Stimulated activated naive CD8-positive, alpha-beta T cell treated with anti-CD3 and anti-CD28 coated beads, Interleukin-15, Interleukin-2, amounts not matched to agents 100 ng/mL and 50 ng/mL, for 24 hours (primary cell): ENCODE results near the gene TNPO3.

Experiments used
- H3K27ac Mint-ChIP-seq: one replicate; pipeline ENCODE4 v1.8.0; 2021; ENCODE audit warnings: mild to moderate bottlenecking, mixed read lengths
- H3K27me3 Mint-ChIP-seq: one replicate; pipeline ENCODE4 v1.8.0; 2021; ENCODE audit warnings: mixed read lengths
- H3K36me3 Mint-ChIP-seq: one replicate; pipeline ENCODE4 v1.8.0; 2021; ENCODE audit warnings: low read depth, mixed read lengths
- H3K4me1 Mint-ChIP-seq: one replicate; pipeline ENCODE4 v1.8.0; 2021; ENCODE audit warnings: low read depth, mixed read lengths
- H3K4me3 Mint-ChIP-seq: one replicate; pipeline ENCODE4 v1.8.0; 2021; ENCODE audit warnings: mild to moderate bottlenecking, mixed read lengths
- H3K9me3 Mint-ChIP-seq: one replicate; pipeline ENCODE4 v1.8.0; 2021; ENCODE audit warnings: mixed read lengths

The TNPO3 gene

GRCh38 chr7:129054438-129055293 lies at the start of gene TNPO3:
Gene TNPO3 (minus strand): TSS chr7:129055111. CDS start chr7:129054770, 341 bp downstream.
- peak within 1 kb of the TSS; percentile 99 for H3K27ac Mint-ChIP-seq
- H3K9me3 Mint-ChIP-seq, result no peaks in the 10 kb centered on the region
- H3K4me1 Mint-ChIP-seq, result peaks cover 43% of the 10 kb centered on the region
- peaks cover 19% of the 10 kb centered on the region for H3K36me3 Mint-ChIP-seq
- H3K4me3 Mint-ChIP-seq, result peak within 1 kb of the TSS; percentile 100
- peaks cover 4% of the 10 kb centered on the region for H3K27me3 Mint-ChIP-seq

- Mint-ChIP-seq H3K36me3 (no peaks in the 10 kb centered on the region), H3K4me3 (no peak overlapping the region), H3K4me1 (no peaks in the 10 kb centered on the region), H3K27me3 (no peaks in the 10 kb centered on the region), H3K9me3 (no peaks in the 10 kb centered on the region), H3K27ac (no peak overlapping the region)
Measured at GRCh38 chr7:129103561-129104324, 48.8 kb upstream of the TNPO3 start.

GRCh38 chr7:129101746-129102145 lies 46.8 kb upstream of the TNPO3 start:
- H3K9me3 Mint-ChIP-seq, result no peaks in the 10 kb centered on the region
- H3K27me3 Mint-ChIP-seq, result no peaks in the 10 kb centered on the region
- no peaks in the 10 kb centered on the region for H3K4me1 Mint-ChIP-seq
- no peak overlapping the region for H3K4me3 Mint-ChIP-seq
- H3K36me3 Mint-ChIP-seq, result no peaks in the 10 kb centered on the region
- H3K27ac Mint-ChIP-seq, result no peak overlapping the region

- no peaks in the 10 kb centered on the region for H3K4me1 Mint-ChIP-seq
- no peaks in the 10 kb centered on the region for H3K27me3 Mint-ChIP-seq
- H3K4me3 Mint-ChIP-seq, result no peak overlapping the region
- no peaks in the 10 kb centered on the region for H3K36me3 Mint-ChIP-seq
- no peak overlapping the region for H3K27ac Mint-ChIP-seq
- no peaks in the 10 kb centered on the region for H3K9me3 Mint-ChIP-seq
Measured at GRCh38 chr7:129100827-129101166, 45.9 kb upstream of the TNPO3 start.

GRCh38 chr7:129098409-129099084 lies 43.6 kb upstream of the TNPO3 start:
- Mint-ChIP-seq H3K36me3 (no peaks in the 10 kb centered on the region), H3K9me3 (no peaks in the 10 kb centered on the region), H3K27me3 (no peaks in the 10 kb centered on the region), H3K27ac (peak overlapping the region; percentile 1), H3K4me3 (no peak overlapping the region), H3K4me1 (peaks cover 8% of the 10 kb centered on the region)

- H3K36me3 Mint-ChIP-seq, result no peaks in the 10 kb centered on the region
- H3K4me3 Mint-ChIP-seq, result no peak overlapping the region
- peaks cover 3% of the 10 kb centered on the region for H3K27me3 Mint-ChIP-seq
- H3K9me3 Mint-ChIP-seq, result no peaks in the 10 kb centered on the region
- peaks cover 17% of the 10 kb centered on the region for H3K4me1 Mint-ChIP-seq
- peak overlapping the region; percentile 1 for H3K27ac Mint-ChIP-seq
Measured at GRCh38 chr7:129095258-129095657, 40.3 kb upstream of the TNPO3 start.

GRCh38 chr7:129094501-129094900 lies 39.6 kb upstream of the TNPO3 start:
- Mint-ChIP-seq H3K9me3 (no peaks in the 10 kb centered on the region), H3K27me3 (peaks cover 3% of the 10 kb centered on the region), H3K4me3 (no peak overlapping the region), H3K36me3 (no peaks in the 10 kb centered on the region), H3K4me1 (peaks cover 17% of the 10 kb centered on the region), H3K27ac (no peak overlapping the region)

GRCh38 chr7:129093867-129094456 lies 39.1 kb upstream of the TNPO3 start:
- Mint-ChIP-seq H3K27ac (peak overlapping the region; percentile 42), H3K36me3 (no peaks in the 10 kb centered on the region), H3K4me1 (peaks cover 17% of the 10 kb centered on the region), H3K4me3 (no peak overlapping the region), H3K27me3 (peaks cover 3% of the 10 kb centered on the region), H3K9me3 (no peaks in the 10 kb centered on the region)

GRCh38 chr7:129091484-129092002 lies 36.6 kb upstream of the TNPO3 start:
- Mint-ChIP-seq H3K27me3 (peaks cover 3% of the 10 kb centered on the region), H3K36me3 (no peaks in the 10 kb centered on the region), H3K4me1 (peaks cover 17% of the 10 kb centered on the region), H3K27ac (peak overlapping the region; percentile 72), H3K9me3 (no peaks in the 10 kb centered on the region), H3K4me3 (peak overlapping the region; percentile 4)

GRCh38 chr7:129090300-129090907 lies 35.5 kb upstream of the TNPO3 start:
- no peaks in the 10 kb centered on the region for H3K36me3 Mint-ChIP-seq
- H3K9me3 Mint-ChIP-seq, result no peaks in the 10 kb centered on the region
- no peak overlapping the region for H3K27ac Mint-ChIP-seq
- H3K4me3 Mint-ChIP-seq, result no peak overlapping the region
- H3K4me1 Mint-ChIP-seq, result peaks cover 14% of the 10 kb centered on the region
- H3K27me3 Mint-ChIP-seq, result peaks cover 3% of the 10 kb centered on the region

GRCh38 chr7:129089521-129090212 lies 34.8 kb upstream of the TNPO3 start:
- no peak overlapping the region for H3K27ac Mint-ChIP-seq
- peaks cover 9% of the 10 kb centered on the region for H3K4me1 Mint-ChIP-seq
- peaks cover 3% of the 10 kb centered on the region for H3K27me3 Mint-ChIP-seq
- H3K9me3 Mint-ChIP-seq, result no peaks in the 10 kb centered on the region
- no peaks in the 10 kb centered on the region for H3K36me3 Mint-ChIP-seq
- no peak overlapping the region for H3K4me3 Mint-ChIP-seq

- no peaks in the 10 kb centered on the region for H3K9me3 Mint-ChIP-seq
- no peak overlapping the region for H3K4me3 Mint-ChIP-seq
- H3K4me1 Mint-ChIP-seq, result no peaks in the 10 kb centered on the region
- no peak overlapping the region for H3K27ac Mint-ChIP-seq
- no peaks in the 10 kb centered on the region for H3K36me3 Mint-ChIP-seq
- H3K27me3 Mint-ChIP-seq, result no peaks in the 10 kb centered on the region
Measured at GRCh38 chr7:129084801-129085551, 30.1 kb upstream of the TNPO3 start.

- H3K9me3 Mint-ChIP-seq, result no peaks in the 10 kb centered on the region
- H3K4me1 Mint-ChIP-seq, result no peaks in the 10 kb centered on the region
- no peak overlapping the region for H3K4me3 Mint-ChIP-seq
Measured at GRCh38 chr7:129083525-129083924, 28.6 kb upstream of the TNPO3 start.

More at GRCh38 chr7:129083525-129083924, 28.6 kb upstream of the TNPO3 start:
- Mint-ChIP-seq H3K27me3 (no peaks in the 10 kb centered on the region), H3K36me3 (no peaks in the 10 kb centered on the region), H3K27ac (no peak overlapping the region)
